Esophagus muscularis mucosa (tissue), 4 donors: ENCODE data around the gene BST1.

Source experiments
- EP300 ChIP-seq: sonication (generic); formaldehyde crosslinking; IDR thresholded peaks from one replicate; pipeline ENCODE4 v1.6.1; 2017; ENCODE audit warnings: antibody characterized with exemption
- POLR2A ChIP-seq: fragments of 450-650 bp; IDR thresholded peaks from one replicate; pipeline ENCODE4 v1.6.1; 2017; ENCODE audit warnings: antibody characterized with exemption, moderate library complexity, mild to moderate bottlenecking, low read depth
- POLR2AphosphoS5 ChIP-seq, 2 donors: sonication (generic); formaldehyde crosslinking; IDR thresholded peaks; one replicate each; pipeline ENCODE4 v1.6.1; 2017; ENCODE audit warnings: antibody characterized with exemption in 2 of 2
- TF ChIP-seq, protein P1 (sequence below), 3 experiments: fragments of 200-600 bp in 2 of 3; fragments of 450-650 bp in 1 of 3; sonication (generic) in 2 of 3; IDR thresholded peaks; one replicate each; pipeline ENCODE4 v1.5.1; 2017 to 2019; ENCODE audit warnings: antibody characterized with exemption in 3 of 3, mild to moderate bottlenecking in 2 of 3, moderate library complexity in 1 of 3

DNA sequence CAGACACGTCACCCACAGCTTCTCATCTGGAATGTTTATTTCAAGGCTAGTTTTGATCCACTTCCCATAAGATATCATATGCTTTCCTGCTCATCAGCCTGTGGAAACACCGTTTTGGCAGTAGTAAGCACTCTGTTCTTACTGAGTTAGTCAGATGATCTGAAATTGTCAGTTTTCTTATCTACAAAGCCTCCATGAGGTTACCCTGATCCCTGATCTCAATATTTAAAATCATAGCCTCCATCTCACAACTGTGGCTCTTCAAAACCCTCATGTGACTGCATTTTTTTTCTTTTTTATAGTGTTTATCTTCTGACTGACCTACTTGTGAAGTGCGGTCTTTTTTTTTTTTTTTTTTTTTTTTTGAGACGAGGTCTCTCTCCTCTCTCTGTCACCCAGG lies 22.7 kb downstream of the BST1 start:
- TF ChIP-seq, protein P1, sequence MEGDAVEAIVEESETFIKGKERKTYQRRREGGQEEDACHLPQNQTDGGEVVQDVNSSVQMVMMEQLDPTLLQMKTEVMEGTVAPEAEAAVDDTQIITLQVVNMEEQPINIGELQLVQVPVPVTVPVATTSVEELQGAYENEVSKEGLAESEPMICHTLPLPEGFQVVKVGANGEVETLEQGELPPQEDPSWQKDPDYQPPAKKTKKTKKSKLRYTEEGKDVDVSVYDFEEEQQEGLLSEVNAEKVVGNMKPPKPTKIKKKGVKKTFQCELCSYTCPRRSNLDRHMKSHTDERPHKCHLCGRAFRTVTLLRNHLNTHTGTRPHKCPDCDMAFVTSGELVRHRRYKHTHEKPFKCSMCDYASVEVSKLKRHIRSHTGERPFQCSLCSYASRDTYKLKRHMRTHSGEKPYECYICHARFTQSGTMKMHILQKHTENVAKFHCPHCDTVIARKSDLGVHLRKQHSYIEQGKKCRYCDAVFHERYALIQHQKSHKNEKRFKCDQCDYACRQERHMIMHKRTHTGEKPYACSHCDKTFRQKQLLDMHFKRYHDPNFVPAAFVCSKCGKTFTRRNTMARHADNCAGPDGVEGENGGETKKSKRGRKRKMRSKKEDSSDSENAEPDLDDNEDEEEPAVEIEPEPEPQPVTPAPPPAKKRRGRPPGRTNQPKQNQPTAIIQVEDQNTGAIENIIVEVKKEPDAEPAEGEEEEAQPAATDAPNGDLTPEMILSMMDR (IDR thresholded peaks at IDR 0.05) = no peak
- TF ChIP-seq POLR2A = no peak
- no peak for TF ChIP-seq POLR2AphosphoS5 (IDR thresholded peaks at IDR 0.05)
- no peak for TF ChIP-seq EP300
